Amygdala (tissue), 56 donors: ENCODE data around the gene GLRX5.
"Not testable (repeated sequence)": the region's sequence is repeated elsewhere in the genome, so short reads cannot be mapped to it uniquely, and the experiment has no call there.

Experiments used
- DNase-seq, 56 donors: peaks; one replicate each; lab custom pipeline; 2025; lab: John Stamatoyannopoulos, UW

The GLRX5 gene

DNA sequence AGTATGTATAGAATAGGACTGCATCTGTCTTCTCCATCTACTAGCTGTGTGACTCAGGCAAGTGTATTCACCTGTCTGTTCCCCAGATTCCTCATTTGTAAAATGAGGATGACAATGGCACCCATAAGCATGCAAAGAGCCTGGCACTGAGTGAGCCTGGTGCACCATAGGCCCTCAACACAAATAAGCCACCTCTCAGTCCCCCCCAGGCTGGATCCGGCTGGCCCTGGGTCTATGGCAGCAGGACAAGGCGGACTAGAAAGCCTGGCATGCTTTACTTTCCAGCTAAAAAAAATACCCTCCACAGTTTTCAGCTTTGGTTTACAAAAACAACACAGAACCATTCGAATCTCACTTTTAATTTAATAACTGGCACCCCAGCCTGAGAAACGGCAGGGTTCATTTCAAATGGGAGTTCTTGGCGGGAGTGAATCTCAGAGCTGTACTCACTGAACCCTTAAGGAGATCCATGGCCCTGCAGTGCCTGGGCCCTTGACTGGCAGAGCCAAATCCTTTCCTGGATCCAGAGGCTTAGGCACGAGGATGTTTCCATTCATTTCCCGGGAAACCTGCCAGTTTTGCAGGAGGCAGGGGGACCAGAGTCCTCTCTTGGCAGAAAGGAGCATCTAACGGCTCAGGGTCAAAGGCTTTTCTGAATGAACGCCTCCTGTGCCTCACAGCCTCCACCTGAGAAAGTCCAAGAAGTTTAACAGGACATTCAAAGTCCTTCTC, 36.1 kb upstream of the GLRX5 start:
- peak in 39 of 56 donors; percentile 18 to 81 (median 52) for DNase-seq

DNA sequence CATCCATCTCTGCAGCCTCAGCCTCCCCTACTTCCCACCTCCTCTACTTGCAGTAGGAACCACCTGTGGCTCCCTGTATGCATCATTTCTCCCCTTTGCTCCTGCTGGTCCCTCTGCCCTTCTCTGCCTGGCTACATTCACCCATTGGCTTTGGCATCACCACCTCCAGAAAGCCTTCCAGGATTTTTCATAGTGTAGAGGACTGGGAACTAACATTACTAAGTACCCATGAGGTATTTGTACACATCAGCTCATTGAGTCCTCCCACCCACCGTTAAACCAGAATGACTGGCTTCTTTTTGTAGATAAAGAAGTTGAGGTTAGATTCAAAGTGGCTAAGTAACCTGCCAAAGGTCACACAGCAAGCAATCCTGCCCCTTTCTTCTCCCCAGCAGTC, 35.5 kb upstream of the GLRX5 start:
- DNase-seq: no peak

DNA sequence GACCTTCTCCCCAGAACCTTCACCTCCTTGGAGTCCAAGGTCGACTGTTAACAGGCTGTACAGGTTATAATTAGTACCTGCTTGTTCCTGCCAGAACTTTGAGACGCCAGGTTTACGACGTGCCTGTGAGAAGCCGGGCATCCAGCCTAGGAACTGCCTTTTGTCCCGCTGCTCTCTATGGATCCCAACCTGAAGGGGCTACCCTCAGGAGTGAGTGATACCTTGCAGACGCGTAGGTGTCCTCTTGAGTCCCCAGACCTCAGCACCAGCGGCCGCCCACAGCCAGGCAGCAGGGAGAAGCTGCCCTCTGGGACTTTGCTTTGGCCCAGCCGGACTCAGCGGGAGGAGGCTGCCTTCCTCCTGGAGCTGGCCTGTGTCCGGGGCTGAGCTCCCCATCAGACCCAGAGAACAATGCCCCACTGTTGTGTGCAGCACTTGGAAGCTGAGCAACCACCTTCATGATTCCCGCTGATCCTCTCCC, 34.6 kb upstream of the GLRX5 start:
- peak in 54 of 56 donors; percentile 26 to 88 (median 72) for DNase-seq

DNA sequence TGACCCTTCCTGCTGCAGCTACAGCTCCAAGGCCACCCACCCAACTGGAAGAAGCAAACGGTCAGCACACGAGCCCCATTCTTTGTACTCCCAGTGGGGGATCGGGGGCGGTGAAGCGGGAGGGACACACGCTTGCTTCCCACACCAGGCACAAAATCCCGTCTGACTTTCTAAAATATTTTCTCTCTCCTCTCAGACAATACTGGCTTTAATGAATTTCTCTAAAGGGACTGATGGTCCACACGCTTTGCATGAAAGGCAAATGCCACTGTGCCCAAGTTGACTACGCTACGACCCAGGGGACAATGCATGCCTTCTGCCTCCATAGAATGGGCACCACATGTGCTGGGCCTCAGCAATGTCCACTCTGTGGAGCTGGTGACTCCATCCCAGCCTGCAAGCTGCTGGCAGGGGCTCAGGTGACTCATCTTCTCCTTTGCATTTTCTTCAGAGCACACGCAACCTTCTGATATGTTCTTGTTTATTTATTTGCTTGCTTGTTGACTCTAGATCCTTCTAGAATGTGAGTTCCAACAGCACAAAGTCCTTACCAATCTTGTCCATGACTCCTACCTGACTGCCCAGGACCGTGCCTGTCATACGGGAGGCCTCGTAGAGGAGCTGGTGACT, 34.0 kb upstream of the GLRX5 start:
- DNase-seq: peak in 24 of 56 donors; percentile 32 to 88 (median 64)

DNA sequence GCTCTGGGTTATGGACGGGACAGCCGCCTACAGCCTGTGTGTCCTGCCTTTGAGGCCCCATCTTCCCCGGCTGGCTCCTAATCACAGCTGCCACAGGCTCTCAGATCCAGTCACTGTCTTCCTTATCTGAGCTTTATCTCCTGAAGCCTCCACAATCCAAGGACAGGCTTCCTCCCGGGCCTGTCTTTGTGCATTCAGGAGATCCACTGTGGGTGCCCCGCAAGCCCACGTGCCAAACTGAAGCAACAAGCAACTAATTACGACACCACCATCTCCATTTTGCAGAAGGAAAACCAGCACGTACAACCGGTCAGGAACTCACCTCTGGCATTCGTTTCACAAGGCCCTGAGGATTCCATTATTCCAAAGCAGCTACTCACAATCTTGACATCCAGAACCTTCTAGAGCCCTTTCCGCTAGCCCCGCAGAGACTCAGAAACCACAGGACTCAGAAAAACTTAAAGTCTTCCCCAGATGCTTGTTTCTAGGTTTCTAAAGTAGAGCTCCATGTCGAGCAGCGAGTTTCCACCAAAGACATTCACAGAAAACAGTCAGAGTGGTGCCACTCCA, 32.4 kb upstream of the GLRX5 start:
- no peak for DNase-seq

DNA sequence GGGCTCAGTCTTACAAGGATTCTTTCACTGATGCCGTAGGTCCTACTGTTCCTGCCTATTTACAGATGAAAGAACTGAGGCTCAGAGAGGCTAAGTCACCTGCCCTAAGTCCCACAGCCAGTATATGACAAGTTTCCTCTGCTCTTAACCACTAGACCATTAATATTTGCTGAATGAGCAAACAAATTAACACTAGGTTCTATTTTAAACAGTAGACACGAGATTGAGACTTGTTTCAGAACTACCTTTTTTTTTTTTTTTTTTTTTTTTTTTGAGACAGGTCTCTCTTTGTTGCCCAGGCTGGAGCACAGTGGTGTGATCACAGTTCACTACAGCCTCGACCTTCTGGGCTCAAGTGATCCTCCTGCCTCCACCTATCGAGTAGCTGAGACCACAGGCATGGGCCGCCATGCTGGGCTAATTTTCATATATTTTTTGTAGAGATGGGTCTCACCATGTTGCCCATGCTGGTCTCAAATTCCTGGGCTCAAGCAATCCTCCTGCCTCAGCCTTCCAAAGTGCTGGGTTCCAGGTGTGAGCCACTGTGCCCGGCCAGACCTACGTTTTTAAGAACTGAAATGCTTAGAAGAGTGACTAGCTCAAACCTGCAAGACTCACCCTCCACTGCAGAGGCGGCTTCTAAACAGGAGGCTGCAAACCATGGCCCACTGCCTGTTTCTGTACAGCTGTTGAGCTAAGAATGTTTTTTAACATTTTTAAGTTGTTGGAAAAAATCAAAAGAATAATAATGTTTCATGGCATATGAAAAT, 31.3 kb upstream of the GLRX5 start:
- DNase-seq: no peak

DNA sequence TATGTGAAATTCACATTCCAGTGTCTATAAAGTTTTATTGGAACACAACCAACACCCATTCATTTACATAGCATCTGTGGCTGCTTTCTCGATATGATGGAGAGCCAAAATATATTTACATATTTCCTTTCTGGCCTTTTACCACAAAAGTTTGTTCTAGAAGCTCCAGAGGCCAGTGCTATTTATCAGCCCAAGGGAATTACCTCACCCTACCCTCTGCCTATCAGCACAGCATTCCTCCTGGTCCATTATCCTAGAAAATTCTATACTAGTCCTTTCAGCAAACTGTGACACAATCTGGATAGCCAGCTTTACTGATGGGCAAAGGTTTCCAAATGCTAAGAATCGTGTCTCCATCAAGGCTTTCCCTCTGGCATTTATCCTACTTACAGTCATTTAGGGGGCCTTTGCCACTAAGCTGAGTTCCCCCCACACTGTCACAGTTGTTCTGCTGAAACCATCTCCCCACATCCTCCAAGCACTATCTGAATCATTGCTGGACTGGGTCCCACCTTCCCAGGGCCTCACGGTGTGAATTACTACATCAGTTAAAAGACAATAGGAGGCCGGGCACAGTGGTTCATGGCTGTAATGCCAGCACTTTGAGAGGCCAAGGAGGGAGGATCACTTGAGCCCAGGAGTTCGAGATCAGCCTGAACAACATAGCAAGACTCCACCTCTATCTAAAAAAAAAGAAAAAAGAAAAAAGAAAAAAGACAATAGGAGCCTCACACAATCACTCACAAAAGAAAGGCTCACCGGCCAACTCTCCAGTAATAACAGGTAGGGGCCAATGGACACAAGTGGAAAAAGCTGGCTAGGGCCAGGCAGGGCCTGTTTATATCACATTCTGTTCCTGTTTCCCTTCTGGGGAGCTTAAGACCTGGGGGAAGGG, 30.5 kb upstream of the GLRX5 start:
- DNase-seq: peak in 1 of 56 donors; percentile 23

DNA sequence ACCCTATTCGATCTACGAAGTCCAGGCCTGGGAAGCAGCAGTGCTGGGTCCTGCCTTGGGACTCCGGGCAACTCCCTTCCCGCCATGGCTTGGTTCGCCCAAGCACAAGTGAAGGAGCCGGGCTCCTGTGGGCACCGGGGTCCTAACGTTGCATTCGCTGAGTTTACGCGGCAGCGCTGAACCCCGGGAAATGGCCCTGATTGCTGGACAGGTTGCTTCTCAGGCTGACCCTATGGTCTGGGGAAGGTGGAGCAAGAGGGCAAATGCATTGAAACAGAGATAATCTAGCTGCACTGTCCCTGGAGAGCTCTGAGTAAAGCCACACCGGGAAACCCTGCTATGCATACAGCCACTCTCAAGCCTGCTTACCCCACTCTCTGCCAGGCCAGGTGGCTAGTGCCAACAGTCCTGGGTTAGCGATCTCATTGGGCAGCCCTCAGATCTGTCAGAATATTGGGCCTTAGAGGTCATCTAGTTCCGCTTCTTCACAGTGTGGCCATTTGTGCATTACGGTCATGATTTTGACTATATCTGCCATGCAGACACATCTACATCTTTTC, 29.7 kb upstream of the GLRX5 start:
- no peak for DNase-seq

DNA sequence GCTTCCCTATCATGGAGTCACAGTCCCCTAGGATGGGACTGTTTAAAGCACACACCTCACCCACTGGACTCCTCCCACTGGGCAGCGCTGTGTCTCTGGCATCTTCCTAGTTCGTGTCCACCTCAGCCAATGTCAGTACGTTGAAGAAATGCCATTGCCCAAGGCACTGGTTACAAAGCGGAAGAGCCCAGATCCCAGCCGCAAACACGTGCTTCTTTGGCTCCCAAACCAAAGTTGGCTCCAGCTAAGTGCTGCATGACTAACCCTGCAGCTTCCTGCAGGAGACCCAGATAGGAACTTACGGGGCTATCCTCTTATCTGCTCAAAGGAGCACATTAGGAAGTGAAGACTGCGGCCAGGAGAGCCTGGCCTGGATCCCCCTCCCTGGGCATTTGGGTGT, 27.7 kb upstream of the GLRX5 start:
- DNase-seq: peak in 12 of 56 donors; percentile 23 to 57 (median 30)

DNA sequence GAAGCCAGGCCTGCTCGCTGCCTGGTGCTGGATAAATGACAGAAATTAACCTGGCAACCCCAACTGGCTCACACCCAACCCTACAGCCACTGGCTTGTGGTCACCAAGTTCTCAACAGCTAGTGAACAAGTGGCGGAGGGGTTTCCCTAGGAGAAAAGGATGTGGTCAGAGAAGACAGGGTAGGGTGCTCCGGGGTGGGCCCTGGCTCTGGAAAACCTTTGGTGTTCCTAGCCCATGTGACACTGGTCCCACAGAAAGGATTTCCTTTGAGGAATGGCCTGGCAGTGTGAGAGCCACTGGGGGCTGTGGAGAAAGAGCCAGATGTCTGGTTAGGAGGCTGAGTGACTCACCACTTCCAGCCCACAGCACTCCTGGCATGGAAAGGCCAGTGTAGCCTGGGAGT, 27.1 kb upstream of the GLRX5 start:
- peak in 2 of 56 donors; percentile 21 to 22 for DNase-seq

DNA sequence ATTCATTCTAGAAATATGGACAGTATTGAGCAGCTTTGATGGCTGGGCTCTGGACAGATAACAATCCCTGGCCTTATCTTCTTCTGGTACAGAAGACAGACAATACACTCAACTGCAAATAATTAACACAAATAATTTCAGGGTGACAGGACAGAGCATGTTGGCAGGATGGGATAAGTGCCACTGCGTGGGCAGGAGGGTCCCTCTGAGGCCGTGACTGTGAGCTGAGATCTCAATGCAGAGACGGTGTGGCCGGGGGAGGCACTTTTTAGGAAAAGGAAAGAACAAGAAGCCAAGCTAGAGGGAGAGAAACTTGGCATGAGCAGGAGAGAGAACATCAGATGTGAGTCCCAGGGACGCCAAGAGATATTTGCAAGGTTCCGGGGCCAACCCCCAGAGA, 26.5 kb upstream of the GLRX5 start:
- DNase-seq: no peak

DNA sequence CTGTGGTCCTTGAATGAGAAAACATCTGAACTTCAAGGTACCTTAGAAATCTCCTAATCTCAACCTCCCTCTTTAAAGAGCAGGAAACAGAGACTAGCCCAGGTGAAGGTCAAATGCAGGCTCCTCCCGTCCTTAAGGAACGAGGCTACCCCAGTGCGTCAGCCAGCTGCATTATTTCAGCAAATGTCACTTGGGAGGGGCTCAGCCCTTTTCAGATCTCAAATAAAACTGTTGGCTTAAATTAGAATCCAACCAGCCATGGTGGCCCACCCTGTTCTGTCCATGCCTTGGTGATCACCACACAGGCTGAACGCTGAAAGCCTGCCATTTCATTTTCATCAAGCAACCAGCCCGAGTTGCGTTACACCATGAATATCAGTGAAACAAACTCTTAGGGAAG, 25.4 kb upstream of the GLRX5 start:
- no peak for DNase-seq

DNA sequence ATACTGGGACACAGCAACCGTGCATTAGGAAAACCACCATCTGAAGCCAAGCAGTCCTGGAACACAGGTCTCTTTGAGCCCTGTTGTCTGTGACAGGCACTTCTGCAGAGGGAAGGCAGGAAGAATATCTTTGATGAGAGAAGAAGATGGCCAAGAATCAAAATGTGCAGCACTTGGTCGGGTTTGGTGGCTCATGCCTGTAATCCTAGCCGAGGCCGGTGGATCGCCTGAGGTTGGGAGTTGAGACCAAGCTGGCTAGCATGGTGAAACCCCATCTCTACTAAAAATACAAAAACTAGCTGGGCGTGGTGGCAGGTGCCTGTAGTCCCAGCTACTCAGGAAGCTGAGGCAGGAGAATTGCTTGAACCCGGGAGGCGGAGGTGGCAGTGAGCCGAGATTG, 24.5 kb upstream of the GLRX5 start:
- not testable (repeated sequence) for DNase-seq

DNA sequence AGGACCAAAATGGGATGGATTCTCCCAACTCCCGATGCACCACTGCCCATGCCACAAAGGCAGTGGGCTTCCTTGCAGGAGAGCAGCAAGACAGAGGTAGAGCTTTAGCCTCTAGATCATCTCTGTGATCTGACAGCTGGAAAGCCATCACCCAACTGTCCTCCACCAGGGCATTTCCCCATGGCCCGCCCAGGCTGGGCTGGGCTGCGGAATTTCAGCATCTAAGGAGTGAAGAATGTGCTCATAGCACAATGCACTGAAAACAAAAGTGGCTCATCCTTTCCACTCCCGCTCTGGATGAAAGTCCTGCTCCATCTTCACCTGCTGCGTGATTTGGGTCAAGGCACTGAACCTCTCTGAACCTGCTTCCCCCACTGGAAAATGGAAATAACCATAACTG, 24.0 kb upstream of the GLRX5 start:
- no peak for DNase-seq

DNA sequence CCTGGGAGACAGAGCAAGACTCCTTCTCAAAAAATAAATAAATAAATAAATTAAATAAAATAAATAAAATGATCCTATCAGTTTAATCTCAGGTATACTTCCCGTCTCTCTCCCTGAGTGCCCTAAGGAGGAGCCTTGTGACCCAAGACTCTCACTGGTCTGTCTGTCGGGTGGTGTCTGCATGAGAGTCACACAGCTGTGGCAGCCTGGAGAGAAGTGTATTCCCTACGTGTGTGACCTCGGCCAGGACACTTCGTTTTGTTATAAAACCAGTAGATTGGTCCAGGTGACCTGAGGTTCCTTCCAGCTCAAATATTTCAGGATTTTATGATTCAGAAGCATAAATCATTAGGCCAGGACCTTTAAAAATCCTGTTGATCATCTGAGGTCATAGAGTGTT, 23.2 kb upstream of the GLRX5 start:
- DNase-seq: no peak

DNA sequence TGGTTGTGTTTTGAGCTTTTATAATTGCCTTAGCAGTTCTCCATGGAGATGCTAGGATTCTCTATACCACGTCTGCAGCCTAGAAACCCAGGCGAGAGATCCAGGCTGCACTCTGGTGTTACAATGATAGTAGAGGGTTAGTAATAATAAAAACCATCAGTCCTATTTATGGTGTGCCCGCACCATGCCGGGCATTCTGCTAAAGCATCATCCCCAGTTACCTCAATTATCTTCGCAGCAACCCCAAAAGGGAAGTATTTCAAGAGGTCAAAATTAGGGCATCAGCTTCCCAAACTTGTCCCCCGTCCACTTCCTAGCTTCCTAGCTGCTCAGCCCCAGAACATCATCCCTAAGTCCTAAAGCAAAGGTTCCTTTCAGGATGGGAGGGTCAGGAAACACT, 21.6 kb upstream of the GLRX5 start:
- DNase-seq: no peak

DNA sequence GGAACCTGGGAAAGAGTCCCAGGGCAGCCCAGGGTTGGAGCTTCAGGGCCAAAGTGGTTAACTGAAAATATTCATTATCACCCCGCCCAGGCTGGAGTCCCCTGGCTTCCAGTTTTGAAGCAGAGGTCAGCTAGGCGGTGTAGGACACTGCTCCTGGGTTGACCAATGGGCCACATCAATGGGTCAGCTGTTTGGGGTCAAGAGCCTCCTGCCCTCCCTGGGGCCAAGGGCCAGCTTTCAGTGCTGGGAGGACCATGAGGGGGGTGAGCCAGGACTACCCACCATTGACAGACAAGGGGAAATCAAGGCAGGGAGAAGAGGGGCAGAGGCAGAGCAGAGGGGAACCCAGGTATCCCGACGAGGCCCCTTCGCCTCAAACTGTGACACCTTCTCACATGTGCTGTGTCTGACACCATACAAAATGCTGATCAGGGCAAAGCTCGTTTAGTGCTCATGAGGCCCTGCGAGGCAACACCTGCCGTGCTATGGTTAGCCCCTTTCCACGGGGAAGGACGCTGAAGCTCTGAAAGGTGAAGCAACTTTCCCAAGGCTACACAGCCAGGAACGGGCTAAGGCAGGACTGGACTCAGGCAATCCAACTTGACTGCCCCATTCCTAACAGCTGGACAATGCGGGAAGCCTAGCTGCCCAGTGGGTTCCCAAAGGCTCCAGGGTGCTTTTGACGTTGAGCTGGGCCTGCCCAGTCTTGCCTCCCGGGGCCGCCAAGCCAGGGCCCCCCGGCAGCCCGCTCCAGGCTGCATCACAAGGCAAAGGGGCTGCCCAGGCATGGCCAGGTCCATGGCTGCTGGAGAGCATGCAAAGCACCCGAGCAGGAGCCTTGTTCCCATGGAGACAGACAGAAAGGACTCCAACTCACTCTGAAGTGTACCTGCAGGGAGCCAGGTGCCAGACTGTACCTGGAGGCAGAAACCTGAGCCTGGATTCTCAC, 20.4 kb upstream of the GLRX5 start:
- no peak for DNase-seq

DNA sequence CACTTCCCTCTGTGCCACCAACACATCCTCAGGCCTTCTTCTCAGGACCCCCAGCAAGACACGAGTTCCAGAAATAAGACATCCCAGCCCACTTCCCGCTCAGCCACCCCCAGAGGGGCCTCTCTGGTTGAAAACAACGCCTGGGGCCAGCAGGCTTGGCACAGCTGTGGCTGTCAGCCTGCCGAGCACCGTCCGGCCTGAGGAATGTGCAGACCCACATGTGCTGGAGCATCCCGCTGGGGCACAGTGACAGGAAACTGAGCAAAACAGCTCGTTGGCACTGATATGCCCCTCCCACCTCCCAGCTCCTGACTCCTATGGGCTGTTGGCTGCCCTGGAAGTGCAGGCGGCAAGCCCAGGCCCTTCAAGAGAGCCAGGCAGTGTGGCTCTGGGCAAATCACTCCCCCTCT, 19.8 kb upstream of the GLRX5 start:
- peak in 33 of 56 donors; percentile 22 to 79 (median 48) for DNase-seq
